ENCODE data around the gene SPATS2.

The SPATS2 gene

DNA sequence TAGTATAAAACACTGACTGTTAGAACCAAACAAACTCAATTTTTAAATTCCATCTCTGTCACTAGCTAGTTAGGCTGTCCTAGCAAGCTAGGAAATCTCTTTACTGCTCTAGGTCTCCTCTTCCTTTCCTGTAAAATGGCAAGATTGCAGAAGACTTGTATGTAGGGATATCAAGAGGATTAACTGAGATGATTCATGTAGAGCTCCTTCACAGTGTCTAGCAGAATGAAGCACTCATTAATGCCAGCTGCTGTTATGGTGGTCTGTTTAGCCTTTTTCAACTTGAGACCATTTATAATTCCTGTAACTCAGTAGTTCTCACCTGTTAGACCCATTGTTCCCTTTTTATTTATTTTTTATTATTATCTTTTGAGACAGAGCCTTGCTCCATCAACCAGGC lies 103.7 kb downstream of the SPATS2 start:
- Histone ChIP-seq H3K36me3 (ENCODE audit: insufficient read depth, insufficient read length, low read length) (peaks cover 4% of the 10 kb centered on the region), H3K4me3 (ENCODE audit: insufficient read length, low read depth) (no peak overlapping the region), H3K4me1 (ENCODE audit: insufficient read depth, insufficient read length) (no peaks in the 10 kb centered on the region), H3K9me3 (ENCODE audit: insufficient read depth, low read length) (no peaks in the 10 kb centered on the region), H3K27me3 (ENCODE audit: insufficient read depth, insufficient read length) (no peaks in the 10 kb centered on the region), H3K9ac (ENCODE audit: insufficient read length, low read depth) (no peak overlapping the region)
- no peak for TF ChIP-seq SUZ12 (IDR thresholded peaks at IDR 0.05; ENCODE audit: extremely low read depth, insufficient read depth, insufficient read length)
- TF ChIP-seq YY1 (IDR thresholded peaks at IDR 0.05; ENCODE audit: insufficient read depth, insufficient read length): no peak
- TF ChIP-seq ZNF274 (IDR thresholded peaks at IDR 0.05; ENCODE audit: low read depth, low read length): no peak
- DNase-seq (ENCODE audit: low read depth, low spot score): no peak

DNA sequence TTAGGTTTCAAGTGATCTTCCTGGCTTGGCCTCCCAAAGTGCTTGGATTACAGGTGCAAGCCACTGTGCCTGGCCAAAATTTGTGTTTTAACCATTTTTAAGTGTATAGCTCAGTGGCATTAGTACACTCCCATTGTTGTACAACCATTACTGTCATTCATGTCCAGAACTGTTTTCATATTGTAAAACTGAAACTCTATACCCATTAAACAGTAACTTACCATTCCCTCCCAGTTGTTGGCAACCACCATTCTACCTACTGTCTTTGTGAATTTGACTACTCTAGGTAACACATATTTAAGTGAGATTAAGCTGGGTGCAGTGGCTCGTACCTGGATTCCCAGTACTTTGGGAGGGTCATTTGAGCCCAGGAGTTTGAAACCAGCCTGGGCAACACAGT lies 104.3 kb downstream of the SPATS2 start:
- Histone ChIP-seq H3K36me3 (ENCODE audit: insufficient read depth, insufficient read length, low read length) (peaks cover 10% of the 10 kb centered on the region), H3K27me3 (ENCODE audit: insufficient read depth, insufficient read length) (no peaks in the 10 kb centered on the region), H3K9me3 (ENCODE audit: insufficient read depth, low read length) (no peaks in the 10 kb centered on the region), H3K4me1 (ENCODE audit: insufficient read depth, insufficient read length) (no peaks in the 10 kb centered on the region), H3K9ac (ENCODE audit: insufficient read length, low read depth) (no peak overlapping the region), H3K4me3 (ENCODE audit: insufficient read length, low read depth) (no peak overlapping the region)
- DNase-seq (ENCODE audit: low read depth, low spot score): no peak
- no peak for TF ChIP-seq YY1 (IDR thresholded peaks at IDR 0.05; ENCODE audit: insufficient read depth, insufficient read length)
- TF ChIP-seq SUZ12 (IDR thresholded peaks at IDR 0.05; ENCODE audit: extremely low read depth, insufficient read depth, insufficient read length): no peak
- TF ChIP-seq ZNF274 (IDR thresholded peaks at IDR 0.05; ENCODE audit: low read depth, low read length): no peak

DNA sequence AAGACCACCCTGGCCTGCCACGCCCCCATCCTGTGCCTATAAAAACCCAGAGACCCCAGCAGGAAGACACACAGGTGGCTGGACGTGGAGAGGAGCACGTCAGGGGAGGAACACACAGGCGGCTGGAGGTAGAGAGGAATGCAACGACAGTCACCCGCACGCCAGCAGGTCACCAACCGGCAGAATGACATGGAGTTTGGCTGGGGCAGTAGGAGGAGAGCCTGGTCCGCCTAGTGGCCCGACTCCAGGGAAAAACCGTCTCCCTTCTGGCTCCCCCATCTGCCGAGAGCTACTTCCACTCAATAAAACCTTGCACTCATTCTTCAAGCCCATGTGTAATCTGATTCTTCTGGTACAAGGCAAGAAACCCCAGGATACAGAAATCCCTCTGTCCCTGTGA lies 108.8 kb downstream of the SPATS2 start:
- Histone ChIP-seq H3K27me3 (ENCODE audit: insufficient read depth, insufficient read length) (no peaks in the 10 kb centered on the region), H3K4me1 (ENCODE audit: insufficient read depth, insufficient read length) (peaks cover 3% of the 10 kb centered on the region), H3K9ac (ENCODE audit: insufficient read length, low read depth) (no peak overlapping the region), H3K9me3 (ENCODE audit: insufficient read depth, low read length) (no peaks in the 10 kb centered on the region), H3K4me3 (ENCODE audit: insufficient read length, low read depth) (no peak overlapping the region), H3K36me3 (ENCODE audit: insufficient read depth, insufficient read length, low read length) (peaks cover 12% of the 10 kb centered on the region)
- TF ChIP-seq SUZ12 (IDR thresholded peaks at IDR 0.05; ENCODE audit: extremely low read depth, insufficient read depth, insufficient read length) (no peak), YY1 (IDR thresholded peaks at IDR 0.05; ENCODE audit: insufficient read depth, insufficient read length) (no peak), ZNF274 (IDR thresholded peaks at IDR 0.05; ENCODE audit: low read depth, low read length) (no peak)
- DNase-seq (ENCODE audit: low read depth, low spot score): no peak

DNA sequence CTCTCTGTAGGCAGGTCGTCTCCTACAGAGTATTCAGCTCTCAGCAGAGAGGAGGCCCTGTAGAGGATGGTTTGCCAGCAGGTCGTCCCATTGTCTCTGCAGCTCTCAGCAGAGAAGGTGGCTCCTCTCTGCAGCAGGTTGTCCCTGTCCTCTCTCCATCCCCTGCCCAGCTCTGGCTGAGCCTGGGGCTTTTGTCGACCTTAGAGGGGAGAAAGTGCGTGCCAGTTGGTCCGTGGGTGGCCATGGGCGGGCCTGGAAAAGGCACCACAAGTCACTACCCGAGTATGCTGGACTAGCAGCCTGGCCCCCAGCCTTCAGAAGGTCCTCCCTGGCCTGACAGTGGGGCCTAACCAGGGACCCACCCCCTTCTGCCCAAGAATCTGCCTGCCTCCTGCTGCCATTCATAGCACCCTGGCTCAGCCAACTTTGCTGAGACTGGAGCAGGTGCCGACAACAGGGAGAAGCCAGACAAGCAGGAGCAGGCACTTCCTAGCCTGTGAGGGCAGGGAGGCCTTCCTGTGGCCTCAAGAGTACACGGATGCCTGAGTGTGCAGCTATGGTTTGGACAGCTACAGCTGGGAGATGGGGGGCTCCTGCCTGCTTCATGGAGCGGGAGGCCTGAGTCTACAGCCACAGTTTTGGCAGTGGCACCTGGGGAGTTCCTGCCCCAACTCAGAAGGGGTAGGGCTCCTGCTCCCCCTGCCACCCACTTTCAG lies 111.8 kb downstream of the SPATS2 start:
- H3K9me3 ChIP-seq (ENCODE audit: insufficient read depth, low read length): no peaks in the 10 kb centered on the region
- no peaks in the 10 kb centered on the region for H3K27me3 ChIP-seq (ENCODE audit: insufficient read depth, insufficient read length)
- peaks cover 3% of the 10 kb centered on the region for H3K4me1 ChIP-seq (ENCODE audit: insufficient read depth, insufficient read length)
- no peak for DNase-seq (ENCODE audit: low read depth, low spot score)
- peaks cover 12% of the 10 kb centered on the region for H3K36me3 ChIP-seq (ENCODE audit: insufficient read depth, insufficient read length, low read length)
- H3K4me3 ChIP-seq (ENCODE audit: insufficient read length, low read depth): no peak overlapping the region
- no peak overlapping the region for H3K9ac ChIP-seq (ENCODE audit: insufficient read length, low read depth)
- no peak for TF ChIP-seq ZNF274 (IDR thresholded peaks at IDR 0.05; ENCODE audit: low read depth, low read length)
- TF ChIP-seq YY1 (IDR thresholded peaks at IDR 0.05; ENCODE audit: insufficient read depth, insufficient read length): no peak
- TF ChIP-seq SUZ12 (IDR thresholded peaks at IDR 0.05; ENCODE audit: extremely low read depth, insufficient read depth, insufficient read length): no peak

DNA sequence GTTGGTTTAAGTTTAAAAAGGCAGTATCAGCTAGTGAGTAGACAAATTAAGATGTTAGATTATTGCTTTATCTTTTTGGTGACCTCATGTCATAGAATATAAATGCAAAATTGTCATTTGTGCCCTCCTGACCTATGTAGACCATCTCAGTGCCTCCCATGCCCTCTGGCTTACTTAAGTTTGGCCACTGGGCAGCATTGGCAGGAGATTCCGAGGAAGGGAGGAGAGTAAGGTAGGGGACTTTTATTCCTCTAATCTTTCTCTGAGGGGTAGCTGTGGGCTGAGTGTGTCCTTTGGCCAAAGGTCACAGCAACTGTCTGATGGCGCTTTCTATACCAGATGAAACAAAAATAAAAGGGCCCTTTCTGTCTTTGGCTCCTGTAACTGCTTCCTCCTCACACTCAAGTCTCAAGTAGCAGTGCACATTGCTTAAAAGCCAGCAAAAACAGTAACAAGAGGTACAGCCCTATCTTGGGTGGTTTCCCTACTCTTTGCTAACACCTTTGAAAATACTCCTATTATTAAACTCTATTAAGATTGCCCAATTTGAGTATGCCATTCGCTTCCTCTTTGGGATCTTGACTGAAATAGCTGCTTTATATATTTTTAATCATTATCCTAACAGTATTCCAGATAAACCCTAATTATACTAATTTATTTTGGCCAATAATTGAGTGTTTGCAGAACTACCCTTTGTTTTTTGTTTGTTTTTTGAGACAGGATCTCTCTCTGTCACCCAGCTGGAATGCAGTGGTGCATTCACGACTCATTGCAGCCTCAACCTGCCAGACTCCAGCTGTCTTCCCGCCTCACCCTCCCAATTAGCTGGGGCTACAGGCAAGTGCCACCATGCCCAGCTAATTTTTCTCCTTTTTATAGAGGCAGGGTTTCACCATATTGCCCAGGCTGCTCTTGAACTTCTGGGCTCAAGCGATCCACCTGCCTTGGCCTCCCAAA lies 115.1 kb downstream of the SPATS2 start:
- peak; percentile 23 for DNase-seq (ENCODE audit: low read depth, low spot score)
- H3K9me3 ChIP-seq (ENCODE audit: insufficient read depth, low read length): no peaks in the 10 kb centered on the region
- peak overlapping the region; percentile 28 for H3K9ac ChIP-seq (ENCODE audit: insufficient read length, low read depth)
- H3K27me3 ChIP-seq (ENCODE audit: insufficient read depth, insufficient read length): no peaks in the 10 kb centered on the region
- no peak for TF ChIP-seq SUZ12 (IDR thresholded peaks at IDR 0.05; ENCODE audit: extremely low read depth, insufficient read depth, insufficient read length)
- TF ChIP-seq YY1 (IDR thresholded peaks at IDR 0.05; ENCODE audit: insufficient read depth, insufficient read length): no peak
- TF ChIP-seq ZNF274 (IDR thresholded peaks at IDR 0.05; ENCODE audit: low read depth, low read length): no peak
- no peak overlapping the region for H3K4me3 ChIP-seq (ENCODE audit: insufficient read length, low read depth)
- H3K4me1 ChIP-seq (ENCODE audit: insufficient read depth, insufficient read length): peaks cover 3% of the 10 kb centered on the region
- peaks cover 11% of the 10 kb centered on the region for H3K36me3 ChIP-seq (ENCODE audit: insufficient read depth, insufficient read length, low read length)

DNA sequence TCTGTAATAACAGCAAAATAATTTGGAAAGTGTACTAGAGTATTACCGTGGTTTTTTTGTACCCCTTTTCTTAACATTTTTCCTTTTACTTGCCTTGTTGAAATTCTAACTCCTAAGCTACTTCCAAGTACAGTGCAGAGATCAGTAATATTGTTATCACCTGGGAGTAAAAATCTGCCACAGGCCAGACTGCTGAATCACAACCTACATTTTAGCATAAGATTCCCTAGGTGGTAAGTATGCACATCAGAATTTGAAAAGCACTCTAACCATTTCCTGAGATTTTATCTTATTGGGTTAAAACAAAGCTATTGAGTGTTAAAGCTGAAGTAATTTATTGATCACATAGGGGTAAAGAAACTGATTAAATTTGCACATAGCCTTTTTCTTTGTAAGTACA lies 116.4 kb downstream of the SPATS2 start:
- H3K4me3 ChIP-seq (ENCODE audit: insufficient read length, low read depth): no peak overlapping the region

DNA sequence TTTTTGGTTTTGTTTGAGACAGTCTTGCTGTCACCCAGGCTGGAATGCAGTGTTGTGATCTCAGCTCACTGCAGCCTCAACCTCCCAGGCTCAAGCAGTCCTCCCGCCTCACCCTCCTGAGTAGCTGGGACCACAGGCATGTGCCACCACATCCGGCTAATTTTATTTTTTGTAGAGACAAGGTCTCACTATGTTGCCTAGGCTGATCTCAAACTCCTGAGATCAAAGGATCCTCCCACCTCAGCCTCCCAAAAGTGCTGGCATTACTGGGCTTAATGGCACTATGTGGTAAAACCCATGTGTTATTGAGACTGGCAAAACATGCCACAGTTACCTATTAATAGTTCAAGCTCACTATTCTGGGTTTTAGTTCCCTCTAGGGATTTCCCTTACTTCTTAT lies 120.3 kb downstream of the SPATS2 start:
- DNase-seq (ENCODE audit: low read depth, low spot score): no peak
- H3K9me3 ChIP-seq (ENCODE audit: insufficient read depth, low read length): no peaks in the 10 kb centered on the region
- no peaks in the 10 kb centered on the region for H3K4me1 ChIP-seq (ENCODE audit: insufficient read depth, insufficient read length)
- no peaks in the 10 kb centered on the region for H3K27me3 ChIP-seq (ENCODE audit: insufficient read depth, insufficient read length)
- TF ChIP-seq SUZ12 (IDR thresholded peaks at IDR 0.05; ENCODE audit: extremely low read depth, insufficient read depth, insufficient read length) (no peak), YY1 (IDR thresholded peaks at IDR 0.05; ENCODE audit: insufficient read depth, insufficient read length) (no peak), ZNF274 (IDR thresholded peaks at IDR 0.05; ENCODE audit: low read depth, low read length) (no peak)
- H3K36me3 ChIP-seq (ENCODE audit: insufficient read depth, insufficient read length, low read length): peaks cover 8% of the 10 kb centered on the region
- no peak overlapping the region for H3K4me3 ChIP-seq (ENCODE audit: insufficient read length, low read depth)
- no peak overlapping the region for H3K9ac ChIP-seq (ENCODE audit: insufficient read length, low read depth)

More for the DNA sequence above, 116.4 kb downstream of the SPATS2 start:
- no peaks in the 10 kb centered on the region for H3K27me3 ChIP-seq (ENCODE audit: insufficient read depth, insufficient read length)
- H3K4me1 ChIP-seq (ENCODE audit: insufficient read depth, insufficient read length): peaks cover 3% of the 10 kb centered on the region
- TF ChIP-seq ZNF274 (IDR thresholded peaks at IDR 0.05; ENCODE audit: low read depth, low read length) (no peak), YY1 (IDR thresholded peaks at IDR 0.05; ENCODE audit: insufficient read depth, insufficient read length) (no peak), SUZ12 (IDR thresholded peaks at IDR 0.05; ENCODE audit: extremely low read depth, insufficient read depth, insufficient read length) (no peak)
- H3K36me3 ChIP-seq (ENCODE audit: insufficient read depth, insufficient read length, low read length): peaks cover 11% of the 10 kb centered on the region
- DNase-seq (ENCODE audit: low read depth, low spot score): peak; percentile 13
- H3K9me3 ChIP-seq (ENCODE audit: insufficient read depth, low read length): no peaks in the 10 kb centered on the region
- no peak overlapping the region for H3K9ac ChIP-seq (ENCODE audit: insufficient read length, low read depth)
